GM11168 (cell line): ENCODE measurements around the gene HLA-DRB5.
"Not testable (repeated sequence)": the region's sequence is repeated elsewhere in the genome, so short reads cannot be mapped to it uniquely, and the experiment has no call there.

Experiments
- in situ Hi-C: fragments of 300-500 bp; cut with MboI; formaldehyde crosslinking; loops from one replicate; pipeline ENCODE4 v1.12.0; 2022; ENCODE audit warnings: low sequenced_read_pairs; ENCODE audit not compliant: unreplicated experiment

Gene HLA-DRB5

DNA sequence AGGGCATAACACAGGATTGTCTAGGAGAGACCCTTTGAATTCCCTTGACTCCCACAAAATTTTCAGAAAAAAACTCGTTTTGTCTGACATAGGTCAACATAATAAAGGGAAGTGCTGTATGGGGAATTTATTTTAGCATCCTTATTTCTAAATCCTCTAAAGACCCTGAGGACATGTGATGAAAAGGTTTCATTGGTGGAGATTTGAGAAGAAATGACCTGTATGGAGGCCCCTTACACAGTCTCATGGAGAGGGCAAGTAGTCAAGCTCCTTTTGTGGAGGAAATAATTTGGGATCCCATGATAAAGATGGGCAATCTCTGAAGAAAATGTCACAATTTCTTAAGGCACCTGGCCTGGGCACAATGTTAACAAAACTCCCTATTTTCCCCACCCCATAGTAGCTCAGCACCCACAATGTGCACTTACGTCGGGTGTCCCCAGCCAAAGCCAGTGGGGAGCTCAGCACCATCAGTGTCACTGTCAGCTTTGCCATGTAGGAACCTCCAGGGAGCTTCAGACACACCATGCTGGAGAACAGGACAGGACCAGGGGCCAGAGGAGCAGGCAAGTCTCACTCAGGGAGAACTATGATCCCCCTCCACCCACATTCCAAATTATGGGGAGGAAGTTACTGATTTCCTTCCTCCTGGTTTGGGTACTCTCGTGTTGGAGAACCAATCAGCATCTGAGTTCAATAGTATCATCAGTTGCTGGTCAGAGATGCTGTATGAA, at the start of gene HLA-DRB5:
Gene HLA-DRB5 (minus strand): TSS at position 591 of the 734 bp plus-strand sequence. CDS start 63 bp downstream, at position 528.
- in situ Hi-C loops: loop anchor here (5.0 kb wide), 1 partner anchor 42 kb away; no protein-coding TSS in a partner anchor

- in situ Hi-C loops: no loop called here
Observed at GRCh38 chr6:32578962-32579361, 48.9 kb upstream of the HLA-DRB5 start.

DNA sequence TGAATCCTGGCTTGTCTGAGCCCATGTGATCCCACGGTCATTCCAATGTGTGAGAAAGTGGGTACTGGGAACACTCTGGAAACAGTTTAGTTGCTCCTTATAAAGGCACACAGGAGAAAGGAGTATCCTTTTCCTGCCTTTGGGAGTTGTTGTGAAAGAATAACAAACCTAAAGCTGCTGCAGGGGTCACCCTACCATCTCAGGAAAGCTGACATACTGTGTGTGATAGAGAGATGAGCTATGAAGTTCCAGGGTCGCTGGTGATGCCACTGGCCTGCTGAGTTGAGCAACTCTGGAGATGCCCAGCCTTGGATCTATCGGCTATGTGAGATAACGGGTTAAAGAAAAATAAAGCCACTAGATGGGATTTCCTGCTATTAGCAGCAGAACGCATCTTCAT, 47.4 kb upstream of the HLA-DRB5 start:
- in situ Hi-C loops: not testable (repeated sequence)

GRCh38 chr6:32576250-32576649, 46.2 kb upstream of the HLA-DRB5 start:
- in situ Hi-C loops: no loop called here

- in situ Hi-C loops: loop anchor here (5.0 kb wide), 2 partner anchors 43 to 88 kb away; no protein-coding TSS in a partner anchor
Observed at GRCh38 chr6:32570363-32570905, 40.3 kb upstream of the HLA-DRB5 start.

- in situ Hi-C loops: no loop called here
Observed at GRCh38 chr6:32568561-32568960, 38.5 kb upstream of the HLA-DRB5 start.

DNA sequence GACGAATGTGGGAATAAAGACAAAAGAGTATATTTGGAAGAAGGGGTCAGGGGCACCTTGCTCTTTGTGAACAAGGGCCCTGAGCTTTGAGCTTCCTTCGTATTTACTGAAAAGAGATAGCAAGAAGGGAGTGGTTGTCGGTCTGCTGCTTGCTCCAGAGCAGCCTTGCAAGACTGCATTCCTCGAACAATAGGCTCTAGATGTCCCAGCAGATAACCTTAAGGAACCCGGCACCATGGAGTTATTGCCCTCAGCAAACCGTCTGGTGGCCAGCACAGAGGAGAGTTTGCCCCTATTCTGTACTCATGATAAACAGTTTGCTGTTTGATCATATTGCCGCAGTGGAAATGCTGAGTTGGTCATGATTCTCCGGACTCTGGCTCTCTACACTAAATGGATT, 36.9 kb upstream of the HLA-DRB5 start:
- in situ Hi-C loops: no loop called here

GRCh38 chr6:32565511-32565910, 35.4 kb upstream of the HLA-DRB5 start:
- in situ Hi-C loops: no loop called here

GRCh38 chr6:32562940-32563339, 32.9 kb upstream of the HLA-DRB5 start:
- in situ Hi-C loops: no loop called here

DNA sequence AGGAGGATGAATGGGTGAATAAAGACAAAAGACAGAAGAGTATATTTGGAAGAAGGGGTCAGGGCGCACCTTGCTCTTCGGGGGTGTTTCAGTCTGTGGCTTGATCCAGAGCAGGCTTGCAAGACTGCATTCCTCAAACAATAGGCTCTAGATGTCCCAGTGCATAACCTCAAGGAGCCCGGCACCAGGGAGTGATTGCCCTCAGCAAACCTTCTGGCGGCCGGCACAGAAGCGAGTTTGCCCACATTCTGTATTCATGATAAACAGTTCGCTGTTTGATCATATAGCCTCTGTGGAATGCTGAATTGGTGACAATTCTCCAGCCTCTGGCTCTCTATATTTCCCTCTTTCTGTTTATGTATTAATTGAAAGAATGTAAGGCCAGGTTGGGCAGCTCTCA, 29.7 kb upstream of the HLA-DRB5 start:
- in situ Hi-C loops: no loop called here

GRCh38 chr6:32558426-32559057, 28.5 kb upstream of the HLA-DRB5 start:
- in situ Hi-C loops: no loop called here

DNA sequence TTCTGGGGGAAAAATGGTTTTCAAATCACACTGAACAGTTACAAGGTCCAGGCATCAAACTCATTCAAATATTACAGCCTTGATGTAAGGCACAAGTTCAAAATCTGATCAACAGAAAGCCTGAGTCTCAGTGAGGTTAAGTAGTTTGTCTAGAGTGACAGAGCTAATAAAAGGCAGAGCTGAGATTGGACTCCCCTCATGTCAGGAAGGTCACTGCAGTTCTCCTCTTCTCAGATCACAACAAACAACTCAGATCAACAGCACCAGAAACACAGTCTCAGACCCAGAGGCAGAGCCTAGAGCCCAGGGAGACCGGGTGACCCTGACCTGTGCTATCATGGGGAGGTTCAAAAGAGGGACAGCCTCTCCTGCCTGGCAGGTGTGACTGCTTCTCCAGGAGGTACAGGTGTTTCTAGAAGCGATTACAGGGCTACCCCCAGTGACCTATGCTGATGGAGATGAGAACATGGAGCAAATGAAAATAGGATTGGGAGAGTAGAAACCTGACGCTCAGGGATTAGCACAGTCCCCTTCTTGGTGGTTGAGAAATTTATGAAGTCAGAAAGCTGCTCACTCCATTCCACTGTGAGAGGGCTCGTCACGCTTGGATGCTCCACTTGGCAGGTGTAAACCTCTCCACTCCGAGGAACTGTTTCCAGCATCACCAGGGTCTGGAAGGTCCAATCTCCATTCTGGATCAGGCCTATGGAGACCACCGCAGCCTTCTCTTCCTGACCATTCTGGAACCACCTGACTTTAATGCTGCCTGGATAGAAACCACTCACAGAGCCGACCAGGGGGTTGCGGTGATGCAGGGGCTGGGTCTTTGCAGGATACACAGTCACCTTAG, 24.3 kb upstream of the HLA-DRB5 start:
- in situ Hi-C loops: no loop called here

DNA sequence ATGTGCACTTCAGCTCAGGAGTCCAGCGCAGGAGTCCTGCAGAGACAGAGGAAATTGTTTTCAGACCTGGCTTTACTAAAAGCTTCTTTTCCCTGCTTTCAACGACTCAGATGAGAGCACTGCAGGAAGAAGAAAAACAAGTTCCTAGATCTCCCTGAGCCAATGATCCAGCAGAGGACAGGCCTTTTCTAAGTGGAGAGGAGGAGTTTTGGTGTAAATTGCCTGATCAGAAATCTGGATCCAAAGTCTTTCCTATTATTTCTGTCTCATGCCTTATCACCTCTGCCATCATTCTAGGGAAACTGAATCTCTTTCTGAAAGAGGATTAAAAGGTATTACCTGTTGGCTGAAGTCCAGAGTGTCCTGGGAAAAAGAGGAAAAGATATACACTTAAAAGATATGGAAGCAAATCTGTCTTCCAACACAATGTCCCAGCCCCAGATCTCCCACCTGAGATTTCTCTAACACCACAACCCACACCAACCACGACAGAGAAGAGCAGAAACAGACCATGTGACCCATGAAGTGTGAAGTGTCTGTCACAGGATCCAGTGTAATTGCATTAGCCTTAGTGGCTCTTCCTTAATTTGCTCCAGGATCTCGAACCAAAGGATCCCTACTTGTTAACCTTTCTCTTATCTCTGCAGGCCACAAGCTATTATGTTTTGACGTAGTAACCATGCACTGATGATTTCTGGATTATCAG, 23.1 kb upstream of the HLA-DRB5 start:
- in situ Hi-C loops: no loop called here

DNA sequence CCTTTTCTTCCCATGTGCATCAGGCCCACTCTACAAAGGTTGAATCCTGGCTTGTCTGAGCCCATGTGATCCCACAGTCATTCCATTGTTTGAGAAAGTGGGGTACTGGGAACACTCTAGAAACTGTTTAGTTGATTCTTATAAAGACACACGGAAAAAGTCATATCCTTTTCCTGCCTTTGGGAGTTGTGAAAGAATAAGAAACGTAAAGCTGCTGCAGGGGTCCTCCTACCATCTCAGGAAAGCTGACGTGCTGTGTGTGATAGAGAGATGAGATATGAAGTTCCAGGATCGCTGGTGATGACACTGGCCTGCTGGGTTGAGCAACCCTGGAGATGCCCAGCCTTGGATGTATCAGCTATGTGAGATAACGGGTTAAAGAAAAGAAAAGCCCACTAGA, 21.3 kb upstream of the HLA-DRB5 start:
- in situ Hi-C loops: no loop called here

GRCh38 chr6:32539839-32540238, 9.8 kb upstream of the HLA-DRB5 start:
- in situ Hi-C loops: no loop called here

- in situ Hi-C loops: not testable (repeated sequence)
Observed at GRCh38 chr6:32530431-32530793, 325 bp upstream of the HLA-DRB5 start.

DNA sequence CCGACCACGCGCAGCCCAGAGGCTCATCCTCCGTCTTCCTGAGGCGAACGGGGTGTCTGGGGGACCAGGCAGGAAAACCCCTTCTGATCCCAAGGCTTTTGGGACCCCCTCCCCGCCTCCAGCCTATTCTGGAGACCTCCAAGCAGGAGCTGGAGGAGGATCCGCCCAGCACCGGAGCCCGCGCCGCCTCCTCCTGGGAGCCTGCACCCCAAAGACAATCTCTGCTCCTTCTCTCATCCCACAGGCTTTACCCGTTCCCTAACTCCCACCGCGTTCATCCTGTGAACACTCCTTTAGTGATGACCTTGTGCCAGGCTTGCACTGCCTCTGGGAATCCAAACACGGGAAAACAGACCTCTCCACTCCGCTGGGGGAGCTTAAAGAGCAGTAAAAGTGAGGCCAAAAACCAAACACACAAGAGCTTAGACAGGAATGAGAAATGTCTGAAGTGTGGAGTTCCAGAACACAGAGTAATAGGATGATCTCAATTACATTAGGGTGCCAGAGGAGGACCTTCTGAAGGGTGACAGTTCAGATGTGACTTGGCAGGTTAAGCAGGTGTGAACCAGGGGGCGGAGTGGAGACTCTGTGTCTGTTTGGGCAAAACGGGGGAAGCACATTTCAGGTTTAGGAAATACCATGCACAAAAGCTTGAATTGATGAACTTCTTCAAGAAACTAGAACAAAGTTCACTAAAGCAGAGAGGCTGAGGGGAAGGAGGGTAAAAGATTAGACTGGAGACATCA, 7.6 kb downstream of the HLA-DRB5 start:
- in situ Hi-C loops: no loop called here

DNA sequence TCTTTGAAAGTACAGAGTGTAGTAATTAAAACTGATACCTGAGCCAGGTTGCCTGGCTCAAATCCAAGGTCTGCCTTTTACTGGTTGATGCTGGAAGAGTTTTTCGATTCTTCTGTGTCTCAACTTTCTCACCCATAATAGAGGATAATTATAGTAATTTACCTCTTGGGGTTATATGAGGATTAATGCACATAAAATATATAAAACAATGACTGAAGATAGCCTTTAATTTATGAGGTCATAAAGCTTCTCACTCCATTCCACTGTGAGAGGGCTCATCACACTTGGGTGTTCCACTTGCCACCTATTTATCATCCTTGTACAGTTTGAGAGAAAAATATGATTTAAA, 10.2 kb downstream of the HLA-DRB5 start:
- in situ Hi-C loops: no loop called here

DNA sequence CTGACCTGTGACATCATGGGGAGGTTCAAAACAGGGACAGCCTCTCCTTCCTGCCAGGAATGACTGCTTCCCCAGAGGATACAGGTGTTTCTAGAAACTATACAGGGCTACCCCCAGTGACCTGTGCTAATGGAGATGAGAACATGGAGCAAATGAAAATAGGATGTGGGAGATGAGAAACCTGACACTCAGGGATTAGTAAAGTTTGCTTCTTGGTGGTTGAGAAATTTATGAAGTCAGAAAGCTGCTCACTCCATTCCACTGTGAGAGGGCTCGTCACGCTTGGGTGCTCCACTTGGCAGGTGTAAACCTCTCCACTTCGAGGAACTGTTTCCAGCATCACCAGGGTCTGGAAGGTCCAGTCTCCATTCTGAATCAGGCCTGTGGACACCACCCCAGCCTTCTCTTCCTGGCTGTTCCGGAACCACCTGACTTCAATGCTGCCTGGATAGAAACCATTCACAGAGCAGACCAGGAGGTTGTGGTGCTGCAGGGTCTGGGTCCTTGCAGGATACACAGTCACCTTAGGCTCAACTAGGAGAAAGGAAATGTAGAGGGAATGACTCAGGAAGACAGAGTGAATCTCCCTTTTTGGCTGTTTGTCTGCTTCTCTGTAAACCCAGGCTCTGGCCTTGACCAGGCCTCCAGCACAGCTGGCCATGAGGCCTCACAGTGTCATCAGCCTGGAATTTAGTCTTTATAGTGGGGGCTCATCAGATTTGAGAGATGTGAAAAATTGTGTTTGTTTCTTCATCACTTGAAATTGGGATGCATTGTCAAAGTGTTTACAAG, 10.8 kb downstream of the HLA-DRB5 start:
- in situ Hi-C loops: no loop called here
